Stimulated activated CD4-positive, alpha-beta T cell treated with anti-CD3 and anti-CD28 coated beads, Interleukin-15, amount 100 ng/mL, for 1 hour (primary cell): Measurements from ENCODE around the gene PLEKHB2.
A peak's percentile ranks its signal among the peaks of the same experiment; 100 is the strongest.
"Not testable (repeated sequence)": the region's sequence is repeated elsewhere in the genome, so short reads cannot be mapped to it uniquely, and the experiment has no call there.

Experiments
- DNase-seq, 2 donors: peaks; one replicate each; pipeline ENCODE4 v3.0.0-alpha.2; 2020; ENCODE audit warnings: low read depth in 1 of 2, low spot score in 1 of 2

Gene PLEKHB2

DNA sequence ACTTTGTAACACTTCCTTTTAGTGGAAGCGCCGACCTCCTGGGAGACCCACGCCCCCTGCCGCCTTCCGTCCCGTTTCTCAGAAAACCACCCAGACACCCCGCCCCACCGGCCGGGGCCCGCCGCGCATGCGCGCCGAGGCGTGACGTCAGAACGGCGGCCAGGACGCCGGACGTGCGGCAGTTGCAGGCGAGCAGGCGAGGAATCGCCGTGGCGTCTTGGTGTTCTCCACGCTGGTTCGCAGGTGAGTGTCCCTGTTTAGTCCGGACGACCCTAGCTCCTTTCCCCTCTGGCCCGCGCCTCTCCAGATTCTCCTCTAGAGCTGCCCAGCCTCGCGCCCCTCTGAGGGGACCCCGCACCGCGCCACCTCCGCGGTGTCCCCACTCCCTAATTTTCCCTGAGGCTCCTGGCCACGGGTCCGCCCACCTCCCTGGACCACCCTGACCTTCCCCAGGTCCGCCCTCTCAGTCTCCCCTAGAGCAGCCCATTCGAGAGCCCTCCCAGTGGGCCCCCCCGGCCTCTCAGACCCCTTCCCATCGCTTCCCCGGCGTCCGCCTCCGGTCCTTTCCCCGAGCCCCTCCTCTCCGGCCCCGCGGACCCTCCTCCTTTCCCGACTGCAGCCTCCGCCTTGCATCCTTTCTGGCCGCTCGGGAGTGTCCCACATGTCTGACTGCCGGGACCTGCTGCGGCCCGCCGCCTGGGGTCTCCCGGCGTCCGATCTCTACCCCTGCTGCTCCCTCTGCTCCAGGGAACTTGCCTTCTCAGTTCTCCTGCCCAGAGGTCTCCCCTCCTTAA, at the start of gene PLEKHB2:
Gene PLEKHB2, plus strand, starts transcription at position 181 of the 794 bp plus-strand sequence. CDS start 15,606 bp downstream, outside the sequence.
- DNase-seq: peak; percentile 89 to 93

DNA sequence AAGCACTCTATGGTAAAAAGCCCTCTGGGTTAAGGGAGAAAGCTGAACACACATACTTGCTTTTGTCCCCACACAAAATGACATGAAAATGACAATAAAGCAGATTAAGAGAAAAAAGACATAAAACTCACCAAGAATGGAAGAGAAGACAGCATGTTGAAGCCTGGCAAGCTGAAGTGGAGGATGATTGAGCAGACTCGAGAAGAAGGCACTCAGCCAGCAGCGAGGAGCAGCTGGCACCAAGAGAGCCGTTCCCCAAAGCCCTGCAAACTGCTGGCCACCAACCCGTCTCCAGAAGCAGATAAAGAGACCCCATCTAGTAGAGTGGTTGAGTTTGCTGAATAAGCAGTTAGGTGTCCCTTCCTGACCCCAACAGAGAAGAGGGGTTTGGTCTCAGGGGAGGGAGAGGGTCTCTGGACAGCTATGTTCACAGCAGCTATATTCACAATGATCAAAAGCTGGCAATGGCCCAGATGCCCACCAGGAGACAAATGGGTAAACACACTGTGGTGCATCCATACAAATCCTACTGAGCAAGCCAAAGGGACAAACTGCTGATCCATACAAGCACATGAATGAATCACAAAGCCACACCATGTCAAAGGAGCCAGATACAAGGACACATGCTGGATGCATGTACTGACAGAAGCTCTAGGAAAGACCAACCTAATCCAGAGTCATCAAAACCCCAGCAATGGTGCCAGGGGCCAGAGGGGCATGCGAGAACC, 48.8 kb upstream of the PLEKHB2 start:
- no peak for DNase-seq

DNA sequence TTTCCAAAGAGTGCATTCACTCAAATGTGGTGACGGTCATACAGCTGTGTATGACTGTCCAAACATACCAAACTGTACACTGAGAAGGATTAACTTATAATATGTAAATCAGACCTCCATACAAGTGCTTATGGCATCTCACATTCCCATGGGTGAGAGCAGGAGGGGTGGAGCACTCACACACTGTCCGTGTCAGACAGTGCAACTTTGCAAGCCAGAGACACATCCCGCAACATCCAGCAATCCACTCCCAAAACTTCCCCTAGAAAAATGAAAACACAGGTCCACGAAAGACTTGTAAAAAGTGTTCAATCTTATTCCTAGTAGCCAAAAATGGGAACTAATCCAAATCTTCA, 48.2 kb upstream of the PLEKHB2 start:
- no peak for DNase-seq

DNA sequence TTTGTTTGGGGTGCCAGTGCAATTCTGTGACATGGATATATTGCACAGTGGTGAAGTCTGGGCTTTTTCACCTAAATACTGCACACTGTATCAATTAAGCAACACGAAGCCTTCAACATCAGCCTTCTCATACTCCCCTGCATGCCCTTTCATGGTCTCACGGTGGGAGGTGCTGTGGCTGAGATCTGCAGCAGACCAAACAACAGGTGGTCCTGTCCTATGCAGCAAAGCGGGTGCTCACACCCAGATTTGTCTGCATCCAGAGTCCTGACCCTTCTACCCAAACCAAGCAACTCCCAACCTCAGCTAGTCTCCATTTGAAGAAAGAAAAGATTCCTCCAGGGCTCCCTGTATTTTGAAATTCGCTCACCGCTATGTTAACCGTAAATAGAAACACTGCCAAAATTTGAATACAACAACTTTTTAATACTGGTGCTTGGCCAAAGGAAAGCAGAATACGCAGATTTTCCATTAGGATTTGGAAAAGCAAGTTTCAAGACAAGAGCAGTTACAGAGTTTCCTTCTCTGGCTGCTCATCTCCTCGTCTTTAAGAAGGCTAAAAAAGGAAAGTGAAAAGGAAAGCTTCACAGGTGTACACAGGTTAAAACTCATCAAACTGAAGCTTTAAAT, 46.8 kb upstream of the PLEKHB2 start:
- no peak for DNase-seq

DNA sequence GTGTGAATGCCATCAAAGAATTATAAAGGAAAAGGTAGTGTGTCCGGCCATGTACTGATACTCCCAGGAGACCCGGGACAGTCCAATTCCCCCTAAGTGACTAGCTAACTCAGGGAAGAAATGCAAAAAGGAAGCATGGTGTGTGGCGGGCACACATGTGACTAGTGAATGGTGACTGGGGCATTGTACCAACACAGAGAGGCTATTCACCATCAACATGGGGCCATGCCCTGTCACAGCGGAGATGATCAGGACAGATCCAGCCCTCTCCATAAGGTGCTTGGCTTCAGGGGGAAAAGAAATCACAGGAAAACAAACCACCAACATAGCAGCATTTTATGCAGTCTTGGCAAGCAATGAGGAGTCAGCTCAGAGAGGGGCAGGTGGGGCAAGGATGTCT, 46.2 kb upstream of the PLEKHB2 start:
- DNase-seq: no peak

DNA sequence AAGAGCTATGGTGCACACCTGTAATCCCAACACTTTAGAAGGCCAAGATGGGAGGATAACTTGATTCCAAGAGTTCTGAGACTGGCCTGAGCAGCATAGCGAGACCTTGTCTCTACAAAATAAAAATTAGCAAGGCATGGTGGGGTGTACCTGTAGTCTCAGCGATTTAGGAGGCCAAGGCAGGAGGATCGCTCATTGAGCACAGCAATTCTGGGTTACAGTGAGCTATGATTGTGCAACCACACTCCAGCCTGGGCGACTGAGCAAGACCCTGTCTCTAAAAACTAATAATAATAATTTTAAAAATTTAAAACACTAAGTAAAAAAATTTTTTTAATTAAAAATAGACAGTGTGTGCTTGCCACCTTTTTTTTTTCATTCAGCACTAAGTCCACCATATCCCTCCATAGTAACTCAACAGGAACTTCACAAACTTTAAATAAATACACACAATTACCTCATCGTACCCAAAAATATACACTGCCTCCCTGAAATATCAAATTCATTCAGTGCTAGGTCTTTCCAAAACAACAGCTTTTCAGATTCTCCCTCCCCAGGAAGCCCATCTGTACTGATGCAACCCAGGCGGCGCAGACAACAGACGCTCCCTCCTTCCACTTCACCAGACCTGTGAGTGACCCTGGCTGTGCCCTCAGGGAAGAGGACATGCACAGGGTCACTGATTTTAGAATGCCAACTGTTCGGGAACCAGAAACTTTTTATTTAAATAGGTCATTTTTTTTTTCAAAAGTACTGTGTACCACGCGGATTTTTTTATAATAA, 41.4 kb upstream of the PLEKHB2 start:
- DNase-seq: no peak

GRCh38 chr2:131064589-131065512, 40.3 kb upstream of the PLEKHB2 start:
- DNase-seq: no peak

DNA sequence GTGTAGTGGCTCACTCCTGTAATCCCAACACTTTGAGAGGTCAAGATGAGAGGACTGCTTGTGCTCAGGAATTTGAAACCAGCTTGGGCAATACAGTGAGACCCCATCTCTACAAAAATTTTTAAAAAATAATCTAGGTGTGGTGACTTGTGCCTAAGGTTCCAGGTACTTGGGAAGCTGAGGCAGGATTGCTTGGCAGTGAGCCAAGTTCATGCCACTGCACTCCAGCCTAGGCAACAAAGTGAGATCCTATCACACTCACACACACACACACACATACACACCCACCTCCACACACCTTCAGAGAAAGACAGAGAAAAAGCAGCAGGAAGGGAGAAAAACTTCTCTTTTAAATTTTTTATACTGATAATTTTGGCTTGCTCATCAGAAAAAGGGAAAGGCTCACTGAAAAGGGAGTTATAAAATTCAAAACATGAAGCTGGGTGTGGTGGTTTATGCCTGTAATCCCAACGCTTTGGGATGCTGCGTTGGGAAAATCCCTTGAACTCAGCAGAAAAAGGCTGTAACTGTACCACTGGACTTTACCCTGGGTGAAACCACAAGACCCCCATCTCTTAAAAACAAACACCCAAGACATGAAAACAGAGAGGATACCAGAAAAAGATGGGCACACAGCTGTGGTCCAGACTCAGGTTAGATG, 37.5 kb upstream of the PLEKHB2 start:
- no peak for DNase-seq

DNA sequence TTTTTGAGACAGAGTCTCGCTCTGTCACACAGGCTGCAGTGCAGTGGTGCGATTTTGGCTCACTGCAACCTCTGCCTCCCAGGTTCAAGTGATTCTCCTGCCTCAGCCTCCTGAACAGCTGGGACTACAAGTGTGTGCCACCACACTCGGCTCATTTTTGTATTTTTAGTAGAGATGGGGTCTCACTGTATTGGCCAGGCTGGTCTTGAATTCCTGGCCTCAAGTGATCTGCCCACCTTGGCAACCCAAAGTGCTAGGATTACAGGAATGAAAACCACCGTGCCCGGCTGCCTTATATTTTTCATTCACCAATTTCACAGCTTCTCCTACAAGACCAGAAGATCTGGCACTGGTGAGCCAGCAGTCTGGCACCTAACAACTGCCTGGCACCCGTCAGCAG, 37.0 kb upstream of the PLEKHB2 start:
- DNase-seq: not testable (repeated sequence)

DNA sequence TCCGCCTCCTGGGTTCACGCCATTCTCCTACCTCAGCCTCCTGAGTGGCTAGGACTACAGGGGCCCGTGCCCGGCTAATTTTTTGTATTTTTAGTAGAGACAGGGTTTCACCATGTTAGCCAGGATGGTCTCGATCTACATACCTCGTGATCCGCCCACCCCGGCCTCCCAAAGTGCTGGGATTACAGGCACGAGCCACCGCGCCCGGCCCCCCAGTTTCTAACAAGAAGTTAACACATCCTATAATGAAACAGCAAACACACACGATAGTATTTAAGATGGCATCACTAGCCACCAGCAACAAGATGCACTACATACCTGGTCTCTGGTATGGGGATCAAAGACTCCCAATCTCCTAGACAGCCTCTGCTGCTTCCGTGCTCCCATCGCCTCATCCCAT, 29.6 kb upstream of the PLEKHB2 start:
- not testable (repeated sequence) for DNase-seq

DNA sequence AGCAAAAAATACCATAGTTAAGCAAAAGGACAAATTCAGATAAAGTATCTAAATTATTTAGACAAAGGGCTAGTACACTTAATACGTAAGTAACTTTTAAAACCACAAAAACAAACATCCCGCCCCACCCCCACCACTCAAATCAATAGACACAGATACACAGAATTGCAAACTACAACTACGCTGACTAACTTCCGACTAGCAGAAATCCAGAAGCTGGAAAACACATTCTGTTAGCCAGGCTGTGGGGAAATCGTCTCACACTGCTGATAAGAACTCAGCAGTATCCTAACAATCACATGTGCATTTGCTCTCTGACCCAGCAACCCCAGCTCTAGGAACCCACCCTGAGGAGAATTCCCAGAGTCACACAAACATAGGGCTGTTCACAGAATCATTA, 28.4 kb upstream of the PLEKHB2 start:
- DNase-seq: no peak

DNA sequence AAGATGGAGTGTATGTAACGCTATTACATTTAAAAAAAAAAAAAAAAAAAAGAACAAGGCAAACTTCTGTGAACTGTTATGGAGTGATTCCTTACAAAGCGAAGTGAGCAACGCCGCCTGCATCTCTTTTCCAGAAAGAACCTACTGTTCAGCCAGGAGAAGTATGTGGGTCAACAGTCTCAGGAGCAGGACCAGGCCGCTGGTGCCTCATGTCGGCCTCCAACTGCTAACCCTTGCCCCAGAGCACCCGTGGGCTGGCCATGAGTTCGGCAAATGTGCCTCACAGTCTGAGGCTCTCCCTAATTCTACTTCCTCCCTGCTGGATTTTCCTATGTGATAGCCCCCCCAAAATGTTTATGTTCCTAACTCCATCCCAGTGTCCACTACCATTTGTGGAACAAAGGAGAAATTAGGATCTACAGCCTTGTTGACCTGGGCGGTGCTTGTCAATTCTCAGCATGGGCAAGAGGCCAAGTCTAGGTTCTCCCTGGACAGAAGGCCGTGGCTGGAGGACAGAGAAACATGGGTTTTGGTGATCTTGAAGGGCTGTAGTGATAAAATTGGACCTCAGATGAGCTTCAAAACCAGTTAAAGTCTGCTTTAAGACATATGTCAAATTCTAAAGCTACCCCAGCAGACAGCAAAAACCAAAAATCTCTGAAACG, 27.8 kb upstream of the PLEKHB2 start:
- DNase-seq: no peak

DNA sequence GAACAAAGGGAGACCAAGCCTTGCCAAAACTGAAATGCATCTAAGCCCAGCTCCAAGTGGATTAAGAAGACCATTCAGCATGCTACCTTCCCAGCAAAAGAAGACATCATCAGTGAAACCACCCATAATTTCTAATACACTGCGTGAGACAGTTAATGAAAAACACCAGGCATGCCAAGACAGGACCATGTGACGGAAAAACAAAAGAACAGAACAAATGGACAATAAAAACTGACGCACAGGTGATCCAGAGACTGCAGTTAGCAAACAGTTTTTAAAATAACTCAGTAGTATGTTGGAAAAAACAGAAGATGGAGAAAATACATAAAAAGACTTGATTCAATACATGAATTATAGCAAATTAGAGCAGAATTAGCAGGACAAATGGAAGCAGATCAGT, 27.2 kb upstream of the PLEKHB2 start:
- DNase-seq: no peak

DNA sequence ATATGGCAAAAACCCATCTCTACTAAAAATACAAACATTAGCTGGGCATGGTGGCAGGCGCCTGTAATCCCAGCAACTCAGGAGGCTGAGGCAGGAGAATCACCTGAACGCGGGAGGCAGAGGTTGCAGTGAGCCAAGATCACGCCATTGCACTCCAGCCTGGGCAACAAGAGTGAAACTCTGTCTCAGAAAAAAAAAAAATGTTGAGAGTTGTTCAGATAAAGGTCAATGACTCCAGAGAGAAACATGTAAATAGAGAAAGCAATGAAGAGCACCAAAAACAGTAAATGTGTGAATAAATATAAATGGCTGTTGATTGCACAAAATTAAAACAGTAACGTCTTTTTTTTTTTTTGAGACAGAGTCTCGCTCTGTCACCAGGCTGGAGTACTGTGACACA, 25.2 kb upstream of the PLEKHB2 start:
- not testable (repeated sequence) for DNase-seq

GRCh38 chr2:131081190-131081589, 23.9 kb upstream of the PLEKHB2 start:
- DNase-seq: no peak

GRCh38 chr2:131085646-131086045, 19.5 kb upstream of the PLEKHB2 start:
- no peak for DNase-seq

DNA sequence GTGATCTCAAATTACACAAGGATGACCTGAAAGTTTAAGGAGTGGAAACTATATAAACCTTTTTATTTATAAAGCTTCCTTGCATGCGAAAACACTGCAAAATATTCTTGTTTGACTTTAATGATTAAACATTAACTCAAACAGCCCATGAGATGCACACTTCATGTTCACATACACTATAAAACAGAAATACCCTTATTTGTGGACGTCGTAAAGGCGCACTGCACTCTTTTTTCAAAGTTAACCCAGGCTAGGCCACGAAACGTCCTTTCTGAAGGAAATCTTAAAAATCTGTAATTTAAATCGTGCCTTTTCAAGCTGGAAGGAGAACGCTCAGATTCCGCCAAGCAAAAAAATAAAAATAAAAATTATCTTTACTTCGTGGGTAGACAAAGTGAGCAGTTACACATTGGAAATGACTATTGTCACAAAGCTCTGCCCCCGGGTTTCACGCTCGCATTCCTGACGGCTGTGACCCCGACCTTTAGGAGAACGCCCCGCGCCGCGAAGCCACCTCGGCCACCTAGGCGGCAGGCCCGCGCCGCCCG, 12.6 kb upstream of the PLEKHB2 start:
- DNase-seq: no peak

- DNase-seq: peak; percentile 84
Observed at GRCh38 chr2:131093006-131093695, 12.0 kb upstream of the PLEKHB2 start, which contains the start of gene FAM168B. Gene FAM168B (minus strand): TSS chr2:131093460. CDS start chr2:131082646, 10,814 bp downstream.
